IPS-15b (cell line): Measurements from ENCODE around the gene MYL7.

Experiments used
- H3K27me3 ChIP-seq: one replicate; pipeline ENCODE4 v1.6.1; 2013; ENCODE audit warnings: low read length; ENCODE audit not compliant: control insufficient read depth, insufficient read depth
- H3K36me3 ChIP-seq: one replicate; pipeline ENCODE4 v1.6.1; 2013; ENCODE audit warnings: low read length; ENCODE audit not compliant: control insufficient read depth, insufficient read depth
- H3K4me1 ChIP-seq: one replicate; pipeline ENCODE4 v1.6.1; 2013; ENCODE audit warnings: mild to moderate bottlenecking, low read length; ENCODE audit not compliant: control insufficient read depth, insufficient read depth
- H3K4me3 ChIP-seq: one replicate; pipeline ENCODE4 v1.5.1; 2013; ENCODE audit warnings: low read depth, low read length
- H3K9ac ChIP-seq: one replicate; pipeline ENCODE4 v1.6.1; 2013; ENCODE audit warnings: low read depth, mild to moderate bottlenecking, low read length
- H3K9me3 ChIP-seq: one replicate; pipeline ENCODE4 v1.6.1; 2013; ENCODE audit warnings: mild to moderate bottlenecking, low read length; ENCODE audit not compliant: control insufficient read depth, insufficient read depth

The MYL7 gene

DNA sequence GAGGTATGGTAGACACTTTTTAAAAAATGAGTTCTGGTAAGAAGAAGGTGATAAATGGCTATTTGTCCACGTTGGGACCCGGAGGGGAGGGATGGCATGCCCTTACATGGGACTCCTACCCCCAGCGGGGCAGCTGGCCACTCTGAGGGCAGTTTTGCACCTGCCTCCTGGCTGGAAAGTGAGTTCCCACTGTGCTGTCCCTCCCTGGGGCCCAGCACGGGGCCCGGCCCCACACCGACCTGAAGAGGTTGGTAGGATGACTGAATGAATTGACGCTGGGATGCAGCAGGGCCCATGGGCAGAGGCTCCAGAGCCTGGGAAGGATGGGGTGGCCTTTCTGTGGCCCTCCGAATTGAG lies 37.6 kb downstream of the MYL7 start:
- Histone ChIP-seq H3K9me3 (no peaks in the 10 kb centered on the region), H3K36me3 (peaks cover 5% of the 10 kb centered on the region), H3K9ac (no peak overlapping the region), H3K4me1 (no peaks in the 10 kb centered on the region), H3K27me3 (peaks cover 22% of the 10 kb centered on the region), H3K4me3 (peak overlapping the region; percentile 54)

DNA sequence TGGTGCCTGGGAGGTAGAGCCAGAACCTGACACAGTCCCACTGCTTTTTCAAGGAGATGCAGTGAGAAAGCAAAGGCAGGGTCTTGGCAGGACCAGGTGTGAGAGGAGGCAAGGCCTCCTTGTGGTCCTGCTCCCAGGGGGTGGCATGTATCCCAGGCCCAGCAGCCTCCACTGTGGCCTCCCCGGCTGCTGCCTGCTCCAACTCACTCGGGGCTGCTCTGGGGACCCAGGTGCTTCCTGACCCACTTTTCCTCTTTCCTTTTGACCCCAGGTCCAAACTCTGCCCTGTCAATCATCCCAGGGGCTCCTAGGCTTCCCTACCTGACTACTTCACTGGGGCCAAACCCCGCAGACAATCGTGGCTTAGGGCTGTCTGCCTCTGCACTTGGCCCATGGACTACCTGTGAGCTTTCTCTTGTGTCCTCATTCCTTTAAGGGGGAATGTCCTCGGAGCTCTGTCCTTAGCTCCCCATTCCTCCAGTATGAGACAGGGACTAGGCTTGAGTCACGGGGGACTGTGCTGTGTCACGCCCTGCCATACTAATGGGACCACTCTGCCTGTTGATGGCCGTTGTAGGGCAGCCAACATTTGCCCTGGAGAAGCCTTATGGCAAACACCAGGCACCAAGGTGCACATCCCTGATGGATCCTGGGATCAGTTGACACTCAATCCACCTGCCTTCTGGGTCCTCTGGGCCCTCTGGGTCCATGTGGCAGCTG lies 38.1 kb downstream of the MYL7 start:
- H3K27me3 ChIP-seq: peaks cover 22% of the 10 kb centered on the region
- no peaks in the 10 kb centered on the region for H3K9me3 ChIP-seq
- peaks cover under 1% of the 10 kb centered on the region for H3K36me3 ChIP-seq
- no peaks in the 10 kb centered on the region for H3K4me1 ChIP-seq
- no peak overlapping the region for H3K9ac ChIP-seq
- no peak overlapping the region for H3K4me3 ChIP-seq

DNA sequence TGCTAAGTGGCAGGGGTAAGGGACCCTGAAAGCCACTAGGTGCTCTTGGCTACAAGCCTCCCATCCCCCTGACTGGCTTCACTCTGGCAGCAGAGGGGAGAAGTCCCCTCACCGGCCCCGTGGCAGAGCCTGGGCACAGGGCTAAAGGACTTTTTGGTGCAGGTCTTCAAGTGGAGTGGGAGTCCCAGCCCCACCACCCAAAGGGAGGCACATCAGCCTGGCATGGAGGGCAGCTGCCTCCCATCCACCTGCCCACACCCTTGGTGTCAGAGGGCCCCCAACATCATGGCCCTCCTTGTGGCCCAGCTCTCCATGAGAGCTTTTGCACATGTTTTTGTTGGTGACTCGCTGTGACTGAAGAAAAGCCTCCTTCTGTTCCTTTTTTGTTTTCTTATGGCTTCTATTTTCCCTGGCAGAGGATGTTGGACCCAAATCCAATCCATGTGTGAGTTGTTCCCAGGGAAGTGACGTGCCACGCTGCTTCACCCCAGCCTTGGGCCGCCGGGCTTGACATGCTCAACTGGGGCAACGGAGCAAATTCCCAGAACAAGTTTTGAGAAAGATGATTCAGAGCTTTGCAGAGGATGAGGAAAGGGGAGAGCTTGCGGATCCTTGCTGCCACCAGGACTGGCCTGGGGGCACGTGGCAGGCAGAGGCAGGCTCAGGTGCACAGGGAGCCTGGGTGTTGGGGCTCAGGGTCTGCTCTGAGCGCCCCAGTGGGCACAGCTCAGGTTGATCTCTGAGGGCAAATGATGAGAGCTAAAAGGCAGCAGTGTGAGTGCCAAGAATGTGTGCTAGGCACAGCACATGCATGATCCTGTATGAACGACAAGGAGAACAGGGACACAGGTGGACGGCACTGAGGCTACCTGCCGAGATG lies 38.9 kb downstream of the MYL7 start:
- Histone ChIP-seq H3K9ac (no peak overlapping the region), H3K9me3 (no peaks in the 10 kb centered on the region), H3K4me3 (no peak overlapping the region), H3K36me3 (no peaks in the 10 kb centered on the region), H3K4me1 (no peaks in the 10 kb centered on the region), H3K27me3 (peaks cover 22% of the 10 kb centered on the region)

DNA sequence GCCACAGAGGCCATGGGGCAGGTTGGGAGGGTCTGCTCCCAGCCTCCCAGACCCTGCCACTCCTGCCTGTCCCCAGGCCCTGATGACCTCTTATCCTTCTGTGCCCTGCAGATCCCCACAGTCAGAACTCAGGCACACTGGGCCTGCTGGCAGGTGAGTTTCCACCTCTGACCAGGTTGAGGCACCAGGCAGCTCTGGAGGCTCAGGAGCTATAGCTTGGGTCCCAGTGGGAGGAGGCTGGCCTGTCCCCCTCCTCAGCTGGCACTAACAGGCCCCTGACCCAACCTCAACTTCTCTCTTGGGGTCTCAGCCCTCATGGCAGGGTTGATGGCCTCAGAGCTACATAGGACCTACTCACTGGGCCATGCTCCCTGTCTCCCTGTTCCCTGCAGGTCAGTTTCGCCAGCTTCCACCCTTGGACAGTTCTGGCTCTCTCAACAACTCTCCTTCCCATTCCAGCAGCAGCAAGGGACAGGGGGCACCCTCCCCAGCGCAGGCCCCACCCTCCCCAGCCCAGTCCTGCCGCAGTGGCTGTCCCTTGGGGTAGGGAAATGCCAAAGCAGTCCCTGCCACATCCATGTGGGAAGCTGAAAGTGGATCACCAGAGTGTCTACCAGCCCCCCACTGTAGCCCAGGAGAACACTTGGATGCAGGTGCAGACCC lies 39.7 kb downstream of the MYL7 start:
- no peak overlapping the region for H3K4me3 ChIP-seq
- no peaks in the 10 kb centered on the region for H3K4me1 ChIP-seq
- H3K9me3 ChIP-seq: no peaks in the 10 kb centered on the region
- peaks cover 22% of the 10 kb centered on the region for H3K27me3 ChIP-seq
- no peak overlapping the region for H3K9ac ChIP-seq
- H3K36me3 ChIP-seq: no peaks in the 10 kb centered on the region

DNA sequence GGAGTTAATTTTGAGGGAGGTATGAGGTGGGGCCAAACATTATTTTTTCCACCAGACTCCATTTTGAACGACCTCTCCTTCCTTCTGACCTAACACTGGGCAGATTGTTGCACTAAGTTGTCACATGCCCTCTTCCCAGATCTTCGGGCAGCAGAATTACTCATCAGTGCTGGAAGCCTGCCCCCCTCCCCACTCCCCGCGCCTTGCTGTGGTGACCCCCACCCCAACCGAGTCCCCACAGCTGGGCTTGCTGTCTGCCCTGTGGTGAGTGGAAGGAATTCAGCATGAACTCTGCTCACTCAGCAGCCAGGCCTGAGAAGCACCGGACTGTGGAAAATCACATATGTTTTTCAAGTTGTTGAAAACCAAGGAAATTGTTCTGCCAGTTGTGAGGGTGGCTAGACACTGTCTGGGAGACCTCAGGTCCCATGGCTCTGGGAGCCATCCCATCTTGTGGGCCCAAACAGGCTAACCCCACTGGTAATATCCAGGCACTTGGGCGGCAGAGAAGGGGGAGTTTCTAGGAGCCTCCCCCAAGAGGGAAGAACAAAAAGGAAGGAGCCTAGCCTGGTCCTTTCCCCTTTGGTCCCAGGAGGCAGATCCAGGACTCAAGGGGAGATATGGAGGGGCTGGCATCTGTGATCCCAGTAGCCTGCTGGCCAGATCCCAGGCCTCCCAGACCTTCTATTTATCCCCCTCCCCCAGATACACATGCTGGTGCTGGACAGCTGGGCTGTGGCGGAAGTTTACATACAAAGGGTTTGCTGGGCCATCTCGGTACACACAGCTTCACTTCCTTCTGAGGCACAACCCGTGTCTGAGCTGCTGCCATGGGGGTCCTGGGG lies 40.5 kb downstream of the MYL7 start:
- peaks cover 18% of the 10 kb centered on the region for H3K27me3 ChIP-seq
- no peaks in the 10 kb centered on the region for H3K36me3 ChIP-seq
- H3K4me1 ChIP-seq: no peaks in the 10 kb centered on the region
- no peak overlapping the region for H3K4me3 ChIP-seq
- no peak overlapping the region for H3K9ac ChIP-seq
- H3K9me3 ChIP-seq: no peaks in the 10 kb centered on the region

DNA sequence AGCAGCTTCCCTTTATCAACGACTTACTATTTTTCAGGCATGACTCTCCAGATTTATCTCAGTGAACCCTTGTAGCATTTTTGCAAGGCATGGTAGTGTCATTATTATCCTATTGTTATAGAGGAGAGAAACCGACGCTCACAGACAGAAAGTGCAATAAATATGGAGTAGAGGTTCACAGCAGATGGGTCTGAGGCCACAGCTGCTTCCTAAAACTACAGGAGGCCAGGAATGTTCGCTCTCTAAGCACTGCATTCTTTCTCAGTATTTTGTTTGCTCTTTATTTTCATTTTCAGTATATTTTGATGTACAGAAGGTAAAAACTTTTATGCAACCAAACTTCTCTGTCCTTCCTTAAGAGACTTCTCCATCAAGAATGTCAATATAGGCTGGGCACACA lies 41.5 kb downstream of the MYL7 start:
- H3K9ac ChIP-seq: no peak overlapping the region
- peaks cover 9% of the 10 kb centered on the region for H3K27me3 ChIP-seq
- H3K36me3 ChIP-seq: no peaks in the 10 kb centered on the region
- no peaks in the 10 kb centered on the region for H3K9me3 ChIP-seq
- no peak overlapping the region for H3K4me3 ChIP-seq
- H3K4me1 ChIP-seq: no peaks in the 10 kb centered on the region

DNA sequence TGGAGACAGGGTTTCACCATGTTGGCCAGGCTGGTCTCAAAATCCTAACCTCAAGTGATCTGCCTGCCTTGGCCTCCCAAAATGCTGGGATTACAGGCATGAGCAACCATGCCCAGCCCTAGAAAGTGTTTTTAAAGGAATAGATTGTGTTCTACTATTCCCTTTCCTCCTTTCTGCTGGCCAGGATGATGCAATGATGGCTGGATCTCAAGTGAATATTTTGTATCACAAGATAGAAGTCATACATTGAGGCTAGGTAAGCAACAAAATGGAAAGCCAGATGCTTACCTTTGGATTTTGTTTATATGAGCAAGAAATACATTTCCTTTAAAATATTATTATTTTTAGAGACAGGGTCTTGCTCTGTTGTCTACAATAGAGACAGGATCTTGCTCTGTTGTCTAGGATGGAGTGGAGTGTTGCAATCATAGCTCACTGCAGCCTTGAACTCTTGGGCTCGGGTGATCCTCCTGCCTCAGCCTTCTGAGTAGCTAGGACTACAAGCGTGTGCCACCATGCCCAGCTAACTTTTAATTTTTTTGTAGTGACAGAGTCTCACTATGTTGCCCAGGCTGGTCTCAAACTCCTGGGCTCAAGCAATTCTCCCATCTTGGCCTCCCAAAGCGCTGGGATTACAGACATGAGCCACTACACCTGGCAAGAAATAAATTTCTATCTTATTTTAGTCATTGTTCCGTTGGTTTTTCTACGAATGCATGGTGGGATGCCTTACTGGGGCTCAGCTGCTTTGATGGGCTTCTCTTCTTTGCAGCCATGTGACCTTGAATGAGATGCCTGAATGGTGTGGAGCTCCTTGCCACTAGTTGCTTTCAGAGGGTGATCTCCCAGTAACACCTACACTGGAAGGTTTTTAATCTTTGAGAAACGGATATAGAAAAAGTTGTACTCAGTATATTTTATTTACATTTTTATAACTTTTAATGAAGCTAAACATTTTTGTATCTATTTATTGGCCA lies 42.8 kb downstream of the MYL7 start:
- Histone ChIP-seq H3K9me3 (no peaks in the 10 kb centered on the region), H3K36me3 (no peaks in the 10 kb centered on the region), H3K4me1 (no peaks in the 10 kb centered on the region), H3K4me3 (no peak overlapping the region), H3K27me3 (peaks cover 9% of the 10 kb centered on the region), H3K9ac (no peak overlapping the region)

DNA sequence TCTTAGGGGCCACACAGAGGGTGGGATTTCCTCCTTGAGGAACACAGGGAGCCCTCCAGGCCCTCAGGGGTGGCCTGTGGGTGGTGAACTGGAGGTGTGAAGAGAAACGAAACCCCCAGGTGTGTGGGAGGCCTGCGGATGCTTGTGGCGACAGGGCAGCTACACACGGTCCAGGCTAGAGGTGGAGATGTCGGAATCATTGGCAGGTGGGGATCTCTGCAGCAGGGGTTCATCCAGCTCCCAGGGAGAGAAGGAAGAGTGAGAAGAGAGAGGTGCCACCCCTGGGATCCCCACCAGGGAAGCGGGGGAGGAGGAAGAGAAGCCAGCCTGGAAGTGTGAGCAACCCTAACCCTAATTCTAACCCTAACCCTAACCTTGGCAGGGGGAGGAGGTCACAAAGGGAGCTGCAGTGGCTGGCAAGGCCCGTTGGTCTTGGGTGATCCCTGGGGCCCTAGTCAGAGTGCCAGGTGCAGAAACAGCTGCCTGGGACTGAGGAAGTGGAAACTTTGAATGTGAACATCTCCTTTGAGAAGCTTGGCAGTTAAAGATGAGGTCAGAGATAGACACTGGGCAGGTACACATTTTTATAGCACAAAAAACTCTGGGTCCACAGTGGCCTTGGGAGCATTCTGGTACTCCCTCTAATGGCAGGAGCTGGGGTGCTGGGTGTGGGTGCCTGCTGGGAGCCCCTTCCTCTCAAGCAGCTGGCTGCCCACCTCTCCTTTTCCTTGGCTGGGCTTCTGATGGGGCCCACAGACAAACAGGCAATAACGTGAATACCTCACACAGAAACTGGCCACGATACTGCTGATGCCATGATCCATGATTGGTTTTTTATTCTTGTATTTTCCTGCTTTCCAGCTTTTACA lies 43.8 kb downstream of the MYL7 start:
- Histone ChIP-seq H3K9ac (no peak overlapping the region), H3K4me1 (no peaks in the 10 kb centered on the region), H3K4me3 (no peak overlapping the region), H3K27me3 (peaks cover 2% of the 10 kb centered on the region), H3K9me3 (no peaks in the 10 kb centered on the region), H3K36me3 (no peaks in the 10 kb centered on the region)

DNA sequence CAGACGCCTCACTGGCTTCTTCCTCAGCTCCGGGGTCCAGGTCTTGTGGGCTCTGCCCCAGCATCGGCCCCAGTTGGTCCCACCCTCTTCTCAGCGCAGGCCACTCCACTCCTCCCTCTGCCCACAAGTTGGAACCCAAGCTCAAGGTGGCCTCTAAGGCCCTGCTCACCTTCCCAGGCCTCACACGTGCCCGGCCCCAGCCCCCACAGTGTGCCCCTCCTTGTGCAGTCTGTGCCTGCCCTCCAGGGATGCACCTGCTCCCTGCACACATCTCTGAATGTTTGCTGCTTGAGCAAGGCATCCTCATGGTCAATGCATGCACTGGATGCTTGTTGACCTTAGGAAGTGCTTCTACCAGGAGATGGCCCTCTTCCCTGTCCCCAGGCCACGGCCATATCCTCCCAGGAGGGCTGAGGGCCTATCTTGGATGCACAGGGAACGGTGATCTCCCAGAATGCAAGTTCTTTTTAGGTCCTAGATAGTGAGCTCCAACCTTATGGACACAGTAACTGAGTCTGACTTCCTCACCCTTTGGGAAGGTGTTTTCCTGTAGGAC lies 44.7 kb downstream of the MYL7 start:
- no peaks in the 10 kb centered on the region for H3K27me3 ChIP-seq
- H3K9ac ChIP-seq: no peak overlapping the region
- H3K4me3 ChIP-seq: no peak overlapping the region
- no peaks in the 10 kb centered on the region for H3K36me3 ChIP-seq
- no peaks in the 10 kb centered on the region for H3K9me3 ChIP-seq
- no peaks in the 10 kb centered on the region for H3K4me1 ChIP-seq

DNA sequence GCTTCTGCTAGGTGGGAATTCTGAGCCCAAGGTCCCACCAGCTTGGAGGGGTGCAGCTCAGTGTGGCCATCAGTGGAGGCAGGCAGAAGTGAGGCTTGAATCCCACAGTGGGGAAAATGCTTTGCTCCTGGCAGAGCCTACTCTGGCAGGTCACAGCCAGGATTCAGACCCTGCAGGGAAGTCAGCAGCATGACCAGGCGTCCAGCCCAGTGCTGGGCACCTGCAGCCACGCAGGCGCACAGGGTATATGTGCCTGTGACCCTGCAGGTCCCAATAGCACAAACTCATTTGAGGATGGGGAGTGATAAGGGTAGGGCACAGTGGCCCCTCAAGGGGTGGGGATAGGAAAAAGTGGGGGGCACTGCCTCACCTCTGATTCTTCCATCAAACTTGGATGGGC lies 45.4 kb downstream of the MYL7 start:
- Histone ChIP-seq H3K36me3 (no peaks in the 10 kb centered on the region), H3K9me3 (no peaks in the 10 kb centered on the region), H3K4me3 (no peak overlapping the region), H3K27me3 (no peaks in the 10 kb centered on the region), H3K9ac (no peak overlapping the region), H3K4me1 (no peaks in the 10 kb centered on the region)
